NT2/D1 (cell line): ENCODE results near the gene TUBA1C.

Experiments used
- YY1 ChIP-seq: IDR thresholded peaks from 2 replicates; pipeline ENCODE4 v1.6.1; 2011; ENCODE audit not compliant: insufficient read length, insufficient read depth
- ZNF274 ChIP-seq: IDR thresholded peaks from 2 replicates; pipeline ENCODE4 v1.6.1; 2011; ENCODE audit warnings: mild to moderate bottlenecking, low read depth, low read length

GRCh38 chr12:49305762-49306510 lies 41.1 kb downstream of the TUBA1C start:
- TF ChIP-seq YY1 = no peak
- TF ChIP-seq ZNF274 = no peak
